Cortex of kidney (tissue), 1 donor: ENCODE data around the gene VSIG1.

Source experiments
- DNase-seq: peaks from one replicate; lab custom pipeline; 2025; lab: John Stamatoyannopoulos, UW

Gene VSIG1

DNA sequence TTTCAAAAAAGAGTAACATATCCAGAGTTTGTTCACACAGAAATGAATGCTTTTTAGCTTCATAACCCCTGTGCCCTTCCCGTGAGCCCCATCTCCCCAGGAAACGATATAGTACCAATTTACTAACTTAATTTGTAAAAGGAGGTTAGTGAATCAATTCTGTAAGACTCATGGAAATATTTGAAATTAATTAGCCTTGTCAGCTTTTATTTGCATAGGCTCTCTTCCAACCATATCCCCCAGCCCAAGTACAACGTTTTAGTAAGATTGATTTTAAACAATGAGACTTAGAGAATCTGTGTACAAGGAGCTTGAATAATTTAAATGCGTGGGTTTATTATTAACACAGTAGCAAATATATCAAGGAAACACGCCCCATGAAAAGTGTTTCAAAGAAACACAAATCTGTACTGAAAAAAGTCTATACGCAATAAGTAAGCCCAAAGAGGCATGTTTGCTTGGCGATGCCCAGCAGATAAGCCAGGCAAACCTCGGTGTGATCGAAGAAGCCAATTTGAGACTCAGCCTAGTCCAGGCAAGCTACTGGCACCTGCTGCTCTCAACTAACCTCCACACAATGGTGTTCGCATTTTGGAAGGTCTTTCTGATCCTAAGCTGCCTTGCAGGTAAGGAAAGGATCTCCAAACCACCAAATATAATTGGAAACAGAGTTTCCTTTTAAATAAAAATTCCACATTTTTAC, at the start of gene VSIG1:
Gene VSIG1 (plus strand): TSS at position 512 of the 703 bp plus-strand sequence. CDS start 66 bp downstream, at position 578.
- no peak for DNase-seq

DNA sequence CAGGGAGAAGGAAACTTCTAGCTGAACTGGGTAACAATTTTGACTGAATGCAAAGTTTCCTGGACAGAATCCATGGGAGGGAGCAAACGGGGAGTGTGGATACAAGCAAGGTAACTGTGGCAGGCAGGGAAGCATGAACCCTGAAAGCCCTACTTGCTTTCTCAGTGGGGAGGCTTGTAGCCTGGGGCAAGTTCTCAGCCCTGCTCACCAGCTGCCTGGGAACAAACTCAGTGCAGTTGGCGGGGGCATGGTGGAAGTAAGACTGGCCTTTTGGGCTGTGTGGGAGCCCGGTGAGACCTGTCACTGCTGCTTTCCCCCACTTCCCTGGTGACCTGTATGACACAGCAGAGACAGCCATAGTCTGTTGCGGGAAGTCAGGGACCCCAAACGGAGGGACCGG, 48.7 kb upstream of the VSIG1 start:
- DNase-seq: no peak

DNA sequence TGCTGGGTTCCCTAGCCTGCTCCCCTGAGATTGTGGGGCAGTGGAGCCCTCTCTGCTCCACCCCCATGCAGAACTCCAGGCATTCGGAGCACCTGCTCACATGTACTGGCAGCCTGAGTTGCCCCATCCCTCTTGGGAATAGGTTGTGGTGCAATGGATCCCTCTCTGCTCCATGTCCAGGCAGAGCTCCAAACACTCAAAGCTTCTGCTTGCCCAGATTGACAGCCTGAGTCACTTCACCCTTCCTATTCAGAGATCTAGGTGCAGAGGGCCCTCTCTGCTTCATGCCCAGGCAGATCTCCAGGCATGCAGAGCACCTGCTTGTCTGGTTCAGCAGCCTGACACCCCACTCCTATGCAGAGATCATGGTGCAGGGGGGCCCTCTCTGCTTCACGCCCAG, 44.1 kb upstream of the VSIG1 start:
- DNase-seq: no peak

DNA sequence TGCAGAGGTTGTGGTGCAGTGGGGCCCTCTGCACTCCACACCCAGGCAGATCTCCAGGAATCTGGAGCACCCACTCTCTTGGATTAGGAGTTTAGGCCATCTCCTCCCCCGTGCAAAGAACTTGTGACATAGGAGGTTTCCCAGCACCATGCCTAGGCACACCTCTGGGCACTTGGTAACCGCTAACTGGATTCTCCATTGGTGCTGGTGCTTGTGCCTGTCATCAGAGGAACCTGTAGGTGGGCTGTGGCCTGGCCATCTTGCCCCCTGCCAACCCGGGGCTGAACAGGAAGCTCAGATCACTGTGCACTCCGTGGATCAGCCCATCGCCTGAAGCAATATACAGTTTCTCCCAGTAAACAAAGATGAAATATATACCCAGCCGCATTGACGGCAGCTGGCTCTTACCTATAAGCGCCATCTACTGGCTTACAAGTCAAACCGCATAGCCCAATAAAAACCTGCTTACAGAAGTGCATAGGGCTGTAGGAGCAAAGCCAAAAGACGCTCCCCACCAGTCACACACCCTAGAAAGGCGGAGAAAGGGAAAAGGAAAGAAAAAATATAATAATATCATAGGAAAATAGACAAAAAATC, 43.5 kb upstream of the VSIG1 start:
- DNase-seq: no peak

DNA sequence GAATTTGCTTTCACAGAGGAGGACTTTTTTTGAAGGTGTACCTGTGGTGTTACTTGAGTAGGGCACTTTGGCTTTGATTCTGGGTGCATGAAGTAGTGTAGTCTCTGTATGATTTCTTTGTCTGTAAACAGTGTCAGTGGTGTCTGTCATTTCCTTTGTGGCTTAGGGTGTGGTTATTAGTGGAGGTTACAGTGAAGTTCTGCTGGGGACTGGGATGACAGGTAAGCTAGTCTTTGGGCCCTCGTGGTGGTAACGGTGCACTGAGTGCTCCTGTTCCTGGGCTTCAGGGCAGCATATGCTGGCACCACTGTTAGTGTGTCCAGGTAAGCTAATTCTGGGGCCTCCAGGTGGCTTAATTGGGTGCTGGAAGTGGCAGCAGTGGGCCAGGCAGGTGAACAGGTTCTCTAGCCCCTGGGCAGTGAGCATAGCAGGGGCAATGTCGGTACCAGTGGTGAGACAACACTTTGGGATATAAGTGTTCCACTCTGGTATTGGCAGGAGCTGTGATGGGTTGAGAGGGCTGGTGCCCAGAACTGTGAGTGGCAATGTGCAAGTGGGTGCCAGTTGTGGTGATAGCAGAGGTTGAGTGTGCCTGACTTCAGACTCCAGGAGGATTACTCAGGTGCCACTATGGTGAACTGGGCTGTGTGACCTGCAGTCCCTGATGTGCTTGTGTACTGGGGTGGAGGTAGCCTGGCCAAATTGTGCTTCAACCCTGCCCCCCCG, 26.0 kb upstream of the VSIG1 start:
- DNase-seq: no peak

DNA sequence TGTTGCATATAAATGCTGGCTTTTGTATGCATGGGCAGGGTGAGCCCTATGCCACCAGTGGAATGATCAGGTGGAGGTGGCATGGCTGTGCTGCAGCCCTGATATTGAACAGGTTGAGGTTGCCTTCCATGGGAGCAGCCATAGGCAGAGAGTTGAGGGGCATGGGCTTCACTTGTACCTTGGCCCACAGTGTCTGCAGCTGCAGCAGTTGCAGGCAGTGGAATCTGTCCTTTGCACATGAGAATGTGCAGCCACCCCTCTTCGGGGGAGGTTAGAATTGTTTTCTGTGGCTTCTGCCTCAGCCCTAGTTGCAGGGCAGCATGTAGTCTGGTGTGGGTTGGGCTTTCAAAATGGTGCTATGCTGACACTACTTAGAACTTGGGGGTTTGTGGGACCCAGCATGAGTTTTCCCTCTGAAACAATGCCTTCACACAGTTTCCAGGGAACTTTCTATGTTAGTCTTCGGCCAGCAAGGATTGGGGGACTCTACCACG, 25.4 kb upstream of the VSIG1 start:
- DNase-seq: no peak

DNA sequence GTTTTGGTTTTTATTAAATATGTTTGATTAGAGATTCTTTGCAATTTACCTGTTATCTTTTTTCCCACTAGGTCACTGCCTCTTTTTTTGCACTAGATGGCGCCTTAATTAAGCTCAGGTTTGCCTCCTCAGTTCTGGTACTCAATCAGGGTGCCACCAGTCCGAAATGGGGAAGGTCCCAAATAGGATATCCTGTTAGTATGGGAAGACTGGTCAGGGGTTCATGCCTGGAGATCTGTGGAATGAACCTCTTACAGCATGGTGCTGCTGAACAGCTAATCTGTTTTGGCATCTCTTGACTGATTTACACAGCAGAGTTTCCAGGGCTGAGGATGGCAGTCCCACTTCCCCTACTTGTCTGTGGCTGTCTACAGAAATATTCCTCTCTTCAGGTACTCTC, 24.2 kb upstream of the VSIG1 start:
- no peak for DNase-seq

DNA sequence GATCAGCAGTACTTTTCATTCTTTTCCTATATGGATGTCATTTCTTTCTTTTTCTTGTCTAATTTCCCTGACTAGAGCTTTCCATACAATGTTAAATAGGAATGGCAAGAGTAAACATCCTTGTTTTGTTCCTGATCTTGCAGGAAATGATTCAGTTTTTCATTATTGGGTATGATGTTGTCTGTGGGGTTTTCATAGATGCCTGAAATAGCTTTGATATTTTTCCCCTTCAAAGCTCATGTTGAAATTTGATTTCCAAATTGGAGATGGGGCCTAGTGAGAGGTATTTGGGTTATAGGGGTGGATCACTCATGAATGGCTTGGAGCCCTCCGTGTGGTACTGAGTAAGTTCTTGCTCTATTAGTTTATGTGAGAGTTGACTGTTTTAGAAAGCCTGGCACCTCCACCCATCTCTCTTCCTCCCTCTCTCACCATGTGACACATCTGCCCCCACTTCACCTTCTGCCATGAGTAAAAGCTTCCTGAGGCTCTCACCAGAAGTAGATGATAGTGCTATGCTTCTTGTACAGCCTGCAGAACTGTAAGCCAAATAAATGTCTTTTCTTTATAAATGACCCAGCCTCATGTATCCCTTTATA, 22.3 kb upstream of the VSIG1 start:
- no peak for DNase-seq

DNA sequence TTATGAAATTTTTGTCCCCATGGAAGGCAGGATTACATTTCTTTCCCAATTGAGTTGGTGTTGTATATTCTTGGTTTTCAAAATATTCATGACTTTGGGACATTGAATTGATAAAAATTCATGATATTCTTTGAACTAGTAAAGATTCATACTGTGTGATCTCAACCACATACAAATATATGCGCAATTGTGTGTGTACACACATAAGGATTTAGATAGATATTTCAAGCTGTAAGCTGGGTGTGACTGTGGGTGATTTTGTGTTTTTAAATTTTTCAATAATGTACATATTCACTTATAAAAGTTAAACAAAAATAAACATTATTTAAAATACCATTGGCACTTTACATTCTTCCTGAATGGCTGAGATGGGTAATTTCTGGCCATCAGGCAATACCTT, 19.5 kb upstream of the VSIG1 start:
- DNase-seq: no peak

DNA sequence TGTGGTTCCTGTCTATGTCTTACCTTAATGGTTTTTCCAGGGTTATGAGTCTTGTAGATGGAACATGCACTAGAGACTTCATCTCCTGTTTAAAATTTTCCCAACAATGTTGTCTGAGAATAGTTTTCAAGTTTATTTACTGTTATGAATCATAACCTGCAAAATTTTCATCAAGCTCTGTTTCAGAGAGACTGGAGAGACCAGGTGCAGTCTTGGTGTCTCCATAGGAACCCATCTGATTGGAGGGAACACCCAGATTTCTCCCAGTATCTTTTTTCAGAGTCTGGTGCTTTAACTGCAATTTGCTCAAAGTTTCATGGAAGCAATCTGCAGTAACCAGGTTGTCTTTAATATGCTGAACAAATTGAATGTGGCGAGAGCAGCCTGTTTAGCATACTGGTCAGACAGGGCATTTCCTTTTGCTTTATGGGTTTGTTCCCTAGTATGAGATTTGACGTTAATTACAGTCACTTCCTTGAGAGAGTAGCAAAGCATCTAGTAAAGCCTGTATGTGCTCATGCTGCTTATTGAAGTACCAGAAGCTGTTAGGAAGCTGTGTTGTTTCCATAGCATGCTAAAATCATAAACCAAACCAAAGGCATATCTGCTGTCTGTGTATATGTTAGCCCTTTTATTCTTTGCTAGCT, 18.8 kb upstream of the VSIG1 start:
- no peak for DNase-seq

DNA sequence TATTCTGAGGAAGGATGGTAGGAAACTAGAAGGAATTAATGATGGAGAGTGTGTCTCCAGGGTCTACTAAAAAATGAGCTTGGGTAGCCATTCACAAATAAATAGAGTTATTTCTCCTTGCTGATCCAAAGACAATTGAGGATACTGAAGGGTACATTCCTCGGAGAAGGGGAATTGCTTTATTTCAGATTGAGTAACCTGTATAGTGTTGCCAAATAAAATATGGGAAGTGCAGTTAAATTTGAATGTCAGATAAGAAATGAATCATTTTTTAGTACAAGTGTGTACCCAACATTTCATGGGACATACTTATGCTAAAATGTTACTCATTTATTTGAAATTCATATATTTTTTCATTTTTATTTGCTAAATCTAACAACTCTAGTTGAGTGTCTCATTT, 16.0 kb upstream of the VSIG1 start:
- no peak for DNase-seq

DNA sequence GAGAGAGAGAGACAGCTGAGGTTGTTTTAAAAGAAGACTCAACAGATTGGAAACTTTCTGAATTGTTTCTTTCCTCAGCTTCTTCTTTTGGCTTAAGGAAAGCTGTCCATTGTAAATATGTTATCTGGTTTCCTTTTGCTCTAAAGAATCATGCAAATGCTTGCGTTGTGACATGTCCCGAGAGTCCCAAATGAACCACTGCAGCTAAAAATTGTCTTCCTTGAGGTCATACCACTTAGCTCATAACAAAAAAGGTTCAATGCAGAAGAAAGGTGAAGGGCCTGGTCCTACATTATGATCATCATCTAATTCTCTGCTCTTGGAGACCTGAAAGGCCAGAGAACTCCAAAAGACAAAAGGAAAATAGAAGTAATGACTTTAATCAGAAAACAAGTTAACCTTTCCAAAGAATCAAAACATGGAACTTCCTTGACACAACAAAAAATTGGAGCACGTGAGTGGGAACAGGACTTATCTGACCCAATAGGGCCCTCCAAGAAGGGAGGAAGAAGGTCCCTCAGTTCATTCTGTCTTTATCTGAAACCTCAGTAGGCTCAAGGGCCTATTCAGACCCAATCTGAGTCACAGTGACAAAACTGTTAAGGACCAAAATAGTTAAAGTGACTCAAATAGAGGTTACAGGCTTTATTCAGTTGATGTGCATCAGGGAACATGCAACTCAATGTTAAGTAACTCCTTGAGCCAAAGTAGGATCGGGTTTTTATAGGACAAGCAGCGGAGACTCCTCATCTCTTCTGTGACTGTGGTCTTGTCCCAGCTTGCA, 14.7 kb upstream of the VSIG1 start:
- DNase-seq: no peak

DNA sequence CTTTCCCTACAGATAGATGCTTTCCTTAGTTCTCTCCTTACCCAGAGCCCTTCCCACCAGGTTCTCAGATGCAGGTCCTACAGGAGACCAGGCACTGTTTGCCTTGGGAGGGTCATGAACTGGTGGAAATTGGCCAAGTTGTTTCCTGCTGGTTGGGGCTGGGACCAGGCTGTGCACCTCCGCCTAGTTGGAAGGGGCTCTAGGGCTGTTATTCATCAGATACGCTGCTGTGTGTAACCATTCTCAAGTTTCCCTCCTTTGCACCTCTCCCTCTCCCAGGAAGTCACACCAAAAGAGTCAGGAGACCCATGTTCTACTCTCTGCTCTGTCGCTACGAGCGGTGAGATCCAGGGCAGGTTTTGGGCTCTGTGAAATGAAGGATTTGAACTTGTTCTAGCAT, 11.9 kb upstream of the VSIG1 start:
- no peak for DNase-seq

DNA sequence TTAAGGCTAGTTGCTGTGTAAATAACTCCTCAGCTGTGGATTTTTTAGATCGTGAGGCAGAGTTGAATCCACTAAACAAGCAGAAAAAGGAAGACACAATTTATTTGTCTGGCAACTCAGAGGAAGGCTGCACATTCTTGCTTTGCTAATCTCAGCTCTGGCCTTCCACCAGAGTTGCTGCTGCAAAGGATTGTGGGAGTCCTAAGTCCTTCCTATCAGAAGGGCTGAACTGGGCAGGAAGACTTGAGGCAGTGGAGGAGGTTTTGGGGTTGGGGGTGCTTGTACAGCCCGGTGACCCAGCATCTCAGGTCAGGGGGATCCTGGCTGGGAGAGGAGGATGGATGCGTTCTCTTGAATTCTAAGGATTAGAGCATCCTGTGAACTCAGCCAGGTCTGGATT, 11.0 kb upstream of the VSIG1 start:
- no peak for DNase-seq

DNA sequence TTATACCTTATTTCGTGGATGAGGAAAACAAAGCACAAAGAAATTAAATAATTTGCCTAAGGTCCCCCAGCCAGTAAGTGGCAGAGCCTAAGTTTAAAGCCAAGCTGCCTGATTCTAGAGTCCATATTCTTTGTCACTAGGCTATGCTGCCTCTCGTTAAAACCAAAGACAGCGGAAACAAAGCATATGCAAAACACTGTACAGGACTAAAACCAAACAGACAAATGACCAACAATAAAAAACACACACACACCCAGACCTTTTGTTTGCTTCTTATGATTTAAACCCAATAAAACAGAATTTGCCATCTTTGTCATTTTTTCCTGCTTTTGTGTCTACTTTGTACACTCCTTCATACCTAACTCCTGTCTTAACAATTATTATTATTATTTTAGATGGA, 10.1 kb upstream of the VSIG1 start:
- DNase-seq: no peak

DNA sequence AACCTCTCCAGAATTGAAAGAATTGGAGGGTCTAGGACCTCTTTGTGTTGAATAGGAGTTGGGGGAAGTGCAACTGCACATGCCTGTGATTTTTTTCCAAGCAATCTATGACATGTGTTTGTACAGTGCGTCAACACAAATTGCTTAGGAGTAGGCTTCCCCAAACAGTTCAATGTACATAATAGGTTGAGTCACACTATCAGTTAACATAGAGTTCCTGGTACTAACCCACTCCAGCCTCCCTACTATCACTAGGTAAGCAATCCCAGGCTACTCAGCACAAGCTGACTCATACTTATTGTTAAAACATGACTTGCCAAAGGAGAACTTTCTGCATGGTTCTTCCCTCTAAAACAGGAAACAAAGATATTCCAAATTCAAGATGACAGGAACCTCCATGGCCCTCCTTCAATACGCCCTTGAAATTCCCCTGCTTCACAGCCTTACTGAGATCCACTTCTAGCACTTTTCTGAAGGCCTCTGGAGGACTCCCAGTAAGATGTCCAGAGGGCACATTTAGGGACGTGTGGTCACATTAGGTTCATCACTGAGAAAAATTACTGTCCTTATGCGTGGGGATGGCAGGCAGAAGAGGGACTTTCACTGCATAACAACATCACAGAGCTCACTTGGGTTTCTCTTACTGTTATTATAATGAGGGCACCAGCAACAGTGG, 8.4 kb upstream of the VSIG1 start:
- DNase-seq: no peak

DNA sequence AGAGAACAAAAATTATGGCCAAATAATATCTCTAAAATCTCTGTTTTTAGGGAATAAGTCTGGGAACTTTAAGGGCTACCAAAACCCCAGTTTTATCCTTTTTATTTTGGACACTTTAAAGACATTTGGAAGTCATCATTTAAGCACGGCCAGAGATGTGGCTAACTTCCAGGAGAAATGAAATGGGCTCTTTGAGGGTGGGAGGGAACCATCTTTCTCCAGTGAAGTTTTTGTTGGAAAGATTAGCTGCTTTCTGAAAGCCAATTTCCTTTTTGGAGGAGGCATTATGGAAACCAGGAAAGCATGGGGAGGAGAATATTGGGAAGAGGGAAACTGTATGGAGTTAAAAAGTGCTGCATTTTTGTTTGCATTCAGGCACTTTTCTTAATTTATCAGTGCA, 4.8 kb downstream of the VSIG1 start:
- DNase-seq: no peak

DNA sequence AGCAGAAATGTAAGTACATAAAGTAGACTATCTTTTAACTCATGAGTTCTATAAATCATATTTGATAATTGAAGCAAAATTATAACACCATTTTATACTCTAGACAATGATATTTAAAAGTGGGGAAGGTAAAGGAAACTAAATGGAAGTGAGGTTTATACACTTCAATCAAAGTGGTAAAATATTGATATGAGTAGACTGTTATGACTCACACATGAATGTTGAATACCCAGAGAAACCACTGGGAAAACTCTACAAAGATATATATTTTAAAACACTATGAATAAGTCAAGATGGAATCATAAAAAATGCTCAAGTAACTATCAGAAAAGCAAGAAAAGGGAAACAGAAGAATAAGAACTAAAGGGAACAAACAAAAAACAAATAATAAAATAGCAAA, 8.4 kb downstream of the VSIG1 start:
- DNase-seq: no peak

DNA sequence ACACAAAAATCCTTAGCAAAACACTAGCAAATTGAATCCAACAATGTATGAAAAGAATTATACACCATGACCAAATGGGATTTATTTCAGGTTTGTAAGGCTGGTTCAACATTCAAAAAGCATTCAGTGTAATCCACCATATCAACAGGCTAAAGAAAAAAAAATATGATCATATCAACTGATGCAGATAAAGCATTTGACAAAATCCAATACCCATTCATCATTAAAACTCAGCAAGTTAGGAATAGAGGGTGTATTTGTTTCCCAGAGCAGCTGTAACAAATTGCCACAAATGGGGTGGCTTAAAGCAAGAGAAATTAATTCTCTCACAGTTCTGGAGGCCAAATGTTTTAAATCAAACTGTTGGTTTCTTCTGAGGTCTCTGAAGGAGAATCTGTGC, 10.7 kb downstream of the VSIG1 start:
- DNase-seq: no peak

DNA sequence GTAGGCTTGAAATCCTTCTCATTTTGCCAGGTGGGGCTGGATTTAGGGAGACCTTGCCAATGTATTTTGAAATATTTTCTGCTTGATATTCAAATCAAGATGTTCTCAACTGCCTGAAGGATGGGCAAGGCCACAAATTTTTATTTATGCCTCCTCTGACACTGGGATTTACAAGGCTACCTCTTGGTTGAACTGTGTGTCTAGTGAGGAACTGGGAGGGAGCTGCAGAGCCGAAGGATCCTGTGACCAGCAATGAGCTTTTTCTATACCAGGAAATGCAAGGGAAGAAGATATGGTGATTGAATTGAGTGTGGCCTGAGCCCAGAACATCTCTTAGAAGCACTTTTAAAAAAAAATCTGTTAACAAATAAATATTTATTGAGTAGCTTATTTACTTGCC, 14.9 kb downstream of the VSIG1 start:
- DNase-seq: no peak

DNA sequence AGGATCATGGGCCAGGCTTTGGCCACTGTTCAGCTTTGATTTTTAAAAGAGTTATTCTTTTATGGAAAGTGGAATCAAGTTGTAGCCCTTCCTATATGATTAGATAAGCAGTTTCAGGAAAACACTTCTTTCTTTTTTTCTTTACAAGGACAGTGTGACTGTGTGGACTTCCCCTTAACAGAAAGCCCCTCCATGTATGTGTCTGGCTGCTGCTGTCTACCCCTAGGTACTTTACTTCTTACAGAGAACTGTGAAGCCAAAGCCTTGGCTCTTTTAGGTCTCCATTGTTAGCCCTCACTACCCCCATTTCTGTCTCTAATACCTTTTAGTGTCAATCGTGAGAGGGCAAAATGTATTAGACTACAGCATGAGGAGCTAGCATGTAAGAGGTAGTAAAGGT, 19.1 kb downstream of the VSIG1 start:
- no peak for DNase-seq
